GM21619 (cell line): ENCODE results near the gene NPAS2.

Source experiments
- ATAC-seq: cut with Tn5 transposase; IDR thresholded peaks from one replicate; pipeline ENCODE4 v1.9.1; 2021; ENCODE audit not compliant: unreplicated experiment

NPAS2 gene

DNA sequence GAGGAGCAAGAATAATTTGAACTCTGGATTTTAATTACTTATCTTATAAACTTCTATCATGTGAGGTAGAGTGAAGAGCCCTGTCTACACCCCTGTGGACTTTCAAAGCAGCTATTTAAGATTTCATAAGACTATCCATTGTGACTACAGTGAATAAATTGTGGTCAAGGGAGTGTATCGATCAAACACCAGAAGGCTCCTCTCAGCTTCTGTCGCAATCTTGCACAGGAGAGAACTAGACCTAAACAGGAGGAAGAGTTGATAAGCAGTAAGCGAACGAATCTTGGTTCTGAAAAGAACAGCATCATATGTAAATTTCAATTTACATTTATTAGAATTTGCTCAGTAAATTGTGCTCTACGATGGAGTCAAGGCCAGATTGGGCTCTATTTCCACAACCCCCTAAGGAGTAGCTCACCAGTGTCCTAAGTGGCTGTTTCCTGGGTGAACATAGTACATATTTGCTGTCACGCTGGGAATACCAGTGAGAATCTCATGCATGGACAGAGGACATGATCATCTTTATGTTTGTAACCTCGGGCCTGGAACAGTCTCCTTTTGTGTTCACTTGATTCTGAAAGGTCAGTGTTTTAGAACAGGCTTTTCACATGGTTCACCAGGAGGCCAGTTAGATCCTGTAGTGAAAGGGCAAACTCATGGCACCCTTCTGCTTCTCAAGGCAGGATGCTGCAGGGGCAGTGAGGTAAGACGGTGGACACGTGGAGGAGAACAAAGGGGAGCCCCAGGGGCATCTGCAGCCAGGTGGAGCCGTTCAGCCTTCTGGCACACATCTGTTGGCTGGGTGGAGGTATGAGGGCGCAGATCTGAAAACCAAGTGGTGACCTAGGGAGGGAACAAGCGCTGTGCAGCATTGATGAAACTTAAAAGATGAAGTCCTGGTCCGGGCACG lies 33.3 kb downstream of the NPAS2 start:
- no peak for ATAC-seq

DNA sequence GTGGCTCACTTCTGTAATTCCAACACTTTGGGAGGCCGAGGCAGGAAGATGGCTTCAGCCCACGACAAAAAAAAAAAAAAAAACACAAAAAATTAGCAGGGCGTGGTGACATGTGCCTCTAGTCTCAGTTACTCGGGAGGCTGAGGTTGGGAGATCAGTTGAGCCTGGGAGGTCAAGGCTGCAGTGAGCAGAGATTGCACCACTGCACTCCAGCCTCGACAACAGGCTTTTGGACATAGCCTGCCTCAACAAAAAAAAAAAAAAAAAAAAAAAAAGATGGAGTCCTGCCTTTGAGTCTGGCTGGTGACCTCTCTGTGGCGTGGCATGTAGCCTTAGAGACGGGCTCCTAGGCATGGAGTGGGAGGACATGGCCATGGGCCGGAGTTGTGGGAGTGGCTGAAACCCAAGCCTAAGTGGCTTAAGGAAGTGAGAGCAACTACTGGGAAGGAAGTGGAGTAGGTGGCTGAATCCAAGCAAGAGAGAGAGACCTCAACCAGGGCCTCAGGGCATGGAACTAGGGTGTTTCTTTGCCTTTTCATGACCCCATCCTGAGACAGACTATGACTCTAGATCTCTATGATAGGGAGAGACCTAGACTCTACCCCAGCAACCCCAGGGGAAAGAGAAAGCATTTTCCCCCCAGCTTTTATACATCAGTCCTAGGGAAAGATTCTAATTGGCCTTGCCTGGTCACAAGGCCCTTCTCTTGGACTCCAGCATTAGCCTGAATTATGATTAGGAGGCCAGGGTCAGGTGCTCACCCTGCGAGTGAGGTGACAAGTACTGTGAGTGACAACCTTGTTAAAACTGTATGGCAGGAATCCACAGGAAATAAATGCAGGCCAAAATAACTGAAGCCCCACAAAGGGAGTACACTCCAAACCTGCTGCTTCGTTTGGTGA lies 34.2 kb downstream of the NPAS2 start:
- no peak for ATAC-seq

DNA sequence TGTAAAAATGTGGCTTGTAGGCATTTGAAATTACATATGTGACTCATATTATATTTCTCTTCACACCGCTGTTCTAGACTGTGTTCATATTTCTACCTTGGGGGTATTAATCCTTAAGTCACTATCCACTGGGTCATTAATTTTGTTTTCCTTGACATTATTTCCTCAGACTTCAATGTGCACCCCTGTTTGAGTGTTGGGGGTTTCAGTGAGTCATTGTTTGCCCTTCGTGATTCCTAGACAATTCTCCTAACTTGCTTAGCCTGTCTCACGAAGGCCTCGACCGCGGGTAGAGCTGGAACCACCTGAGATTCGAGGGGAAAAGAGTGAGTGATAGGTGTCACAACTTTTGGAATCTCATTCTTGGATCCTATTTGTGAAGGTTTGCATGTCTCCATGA lies 35.1 kb downstream of the NPAS2 start:
- ATAC-seq = no peak

DNA sequence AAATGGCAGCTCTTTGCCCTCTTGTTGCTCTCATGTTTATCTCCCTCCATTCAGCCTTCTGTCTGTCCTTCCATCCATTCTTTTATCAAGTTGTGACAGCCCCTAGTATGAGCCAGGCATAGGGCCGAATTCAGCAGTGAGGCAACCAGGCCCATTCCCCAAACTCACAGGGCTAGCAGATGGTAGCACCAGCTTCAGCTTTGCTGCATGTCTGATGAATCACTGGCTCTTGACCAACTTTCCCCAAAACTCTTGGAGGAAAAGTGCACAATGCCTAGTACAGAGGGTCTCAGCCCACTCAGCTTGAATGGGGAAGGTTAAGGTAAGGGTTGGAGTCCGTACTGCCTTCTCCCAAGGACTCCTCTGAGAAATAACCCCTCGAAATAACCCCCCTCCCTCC lies 35.7 kb downstream of the NPAS2 start:
- ATAC-seq = no peak

DNA sequence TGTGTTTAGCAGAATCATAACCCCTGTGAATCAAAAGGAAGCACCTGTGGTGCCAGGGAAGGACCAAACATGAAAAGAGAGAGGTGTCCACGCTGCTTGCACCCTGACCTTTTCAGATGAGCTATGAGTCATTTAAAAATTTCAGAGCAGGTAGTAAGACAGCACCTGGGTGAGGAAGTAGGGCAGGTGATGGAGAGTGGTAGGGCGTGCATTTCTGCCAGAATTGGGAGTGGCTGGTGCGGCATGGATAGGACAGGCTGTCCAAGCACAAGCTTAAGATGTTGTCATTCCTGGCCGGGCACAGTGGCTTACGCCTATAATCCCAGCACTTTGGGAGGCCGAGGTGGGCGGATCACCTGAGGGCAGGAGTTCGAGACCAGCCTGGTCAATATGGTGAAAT lies 36.8 kb downstream of the NPAS2 start:
- no peak for ATAC-seq

DNA sequence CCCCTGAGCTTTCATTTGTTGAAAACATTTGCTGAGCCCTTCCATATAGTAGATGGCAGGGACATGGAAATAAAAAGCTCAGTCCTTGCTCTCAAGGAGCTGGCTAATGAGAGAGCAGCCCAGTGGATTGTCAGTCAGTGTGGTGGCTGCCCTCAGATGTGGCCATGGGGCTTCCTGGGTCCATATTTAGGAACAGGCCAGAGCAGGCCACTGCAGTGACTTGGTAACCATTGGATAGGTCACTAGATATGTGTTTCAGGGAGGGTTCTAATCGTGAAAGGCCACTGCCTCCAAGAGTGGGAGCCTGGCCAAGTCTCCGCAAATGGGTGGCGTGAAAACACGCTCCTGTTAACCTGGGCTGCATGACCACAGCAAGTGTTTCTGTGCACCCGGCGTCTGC lies 37.4 kb downstream of the NPAS2 start:
- ATAC-seq = no peak

DNA sequence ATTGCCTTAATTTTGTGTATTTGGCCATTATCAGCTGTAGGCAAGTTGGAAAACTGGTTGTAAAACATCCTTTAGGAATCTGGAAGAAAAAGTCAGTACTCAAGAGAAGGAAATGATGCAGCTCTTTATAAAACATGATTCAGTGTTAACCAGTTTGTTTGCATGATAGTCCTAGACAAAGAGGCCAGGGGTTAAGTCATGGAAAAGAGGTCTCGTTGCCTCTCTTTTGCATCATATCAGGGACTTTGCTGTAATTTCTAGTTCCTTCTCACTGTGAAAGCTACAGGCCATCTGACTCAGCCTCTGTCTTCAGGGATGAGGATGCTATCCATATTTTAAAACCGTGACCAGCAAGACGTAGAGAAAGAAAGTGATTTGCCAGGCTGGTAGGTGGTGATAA lies 38.0 kb downstream of the NPAS2 start:
- ATAC-seq = no peak

DNA sequence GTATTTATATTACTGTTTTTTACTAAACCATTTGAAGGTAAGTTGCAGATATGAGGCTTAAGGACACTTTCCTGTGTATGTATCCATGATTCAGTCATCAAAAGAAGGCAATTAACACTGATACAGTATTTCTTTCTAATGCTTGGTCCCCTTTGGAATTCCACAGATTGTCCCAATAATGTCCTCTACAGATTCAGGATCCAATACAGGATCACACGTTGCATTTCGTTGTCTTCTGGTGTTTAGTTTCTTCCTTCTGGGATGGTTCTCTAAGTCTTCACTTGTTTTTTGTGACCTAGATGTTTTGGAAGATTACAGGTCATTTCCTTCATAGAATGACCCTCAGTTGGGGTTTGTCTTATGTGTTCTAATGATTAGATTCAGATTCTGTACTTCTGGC lies 40.0 kb downstream of the NPAS2 start:
- ATAC-seq = no peak

DNA sequence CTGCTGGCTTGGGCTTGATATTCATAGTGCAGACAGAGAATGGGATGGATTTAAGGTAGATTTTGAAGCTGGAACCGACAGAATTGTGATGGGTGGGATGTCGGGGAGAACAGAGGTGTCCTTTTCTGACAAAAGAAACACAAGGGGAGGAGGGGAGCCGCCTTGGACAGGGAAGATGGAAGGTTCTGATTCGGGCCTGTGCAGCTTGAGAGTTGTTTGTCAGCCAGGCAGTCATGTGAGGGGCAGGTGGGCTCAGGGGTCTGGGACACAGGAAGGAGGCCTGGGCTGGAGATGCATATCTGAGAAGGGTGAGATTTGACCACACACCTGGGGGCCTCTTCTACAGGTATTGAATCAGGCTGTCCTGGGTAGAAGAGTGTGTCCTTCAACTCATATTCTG lies 41.4 kb downstream of the NPAS2 start:
- no peak for ATAC-seq

DNA sequence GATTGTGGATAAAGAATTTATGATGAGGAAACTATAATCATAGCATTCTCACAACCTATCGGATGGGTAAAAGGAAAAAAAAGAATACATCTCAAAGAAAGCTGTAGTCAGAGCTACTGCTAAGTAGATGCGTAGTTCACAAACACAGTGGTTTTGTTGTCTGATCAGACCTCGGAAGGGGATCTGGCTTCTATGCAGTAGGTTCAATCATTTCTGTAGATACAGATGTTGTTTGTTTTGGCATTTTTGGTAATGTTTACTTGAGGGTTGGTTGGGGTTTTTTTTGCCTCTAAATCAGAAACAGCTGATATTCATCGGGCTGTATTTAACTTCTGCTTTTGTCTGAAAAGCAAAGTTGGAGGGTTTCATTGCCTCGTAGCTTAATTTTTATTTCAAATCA lies 42.1 kb downstream of the NPAS2 start:
- no peak for ATAC-seq

DNA sequence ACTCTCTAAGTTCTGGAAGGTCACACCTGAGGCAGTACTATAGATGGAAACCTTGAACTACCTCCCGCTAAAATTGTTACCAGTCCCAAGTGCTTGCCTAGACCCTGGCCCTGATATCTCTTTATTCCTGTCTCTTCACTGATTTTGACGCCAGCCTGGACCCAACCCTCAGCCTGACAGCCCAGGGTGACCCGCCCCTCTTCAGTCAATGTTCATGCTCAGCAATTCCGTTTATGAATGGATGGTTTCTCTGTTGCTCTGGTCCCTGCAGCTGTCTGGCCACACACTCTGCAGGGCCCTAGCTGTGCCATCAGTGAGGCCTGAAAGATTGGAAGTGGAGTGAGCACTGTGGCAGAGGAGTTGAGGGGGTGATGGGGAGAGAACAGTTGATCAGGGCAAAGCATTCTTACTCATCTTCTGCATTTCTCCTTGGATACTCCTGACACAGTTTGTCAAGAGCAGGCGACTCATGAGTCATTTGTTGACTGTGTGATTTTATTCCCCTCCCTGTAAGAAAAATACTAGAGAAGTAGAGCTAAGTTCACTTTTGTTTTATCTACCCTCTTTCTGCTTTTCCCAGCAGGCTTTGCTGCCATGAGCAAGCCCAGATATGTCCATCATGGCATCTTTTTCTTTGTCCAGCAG lies 46.0 kb downstream of the NPAS2 start:
- ATAC-seq = no peak

DNA sequence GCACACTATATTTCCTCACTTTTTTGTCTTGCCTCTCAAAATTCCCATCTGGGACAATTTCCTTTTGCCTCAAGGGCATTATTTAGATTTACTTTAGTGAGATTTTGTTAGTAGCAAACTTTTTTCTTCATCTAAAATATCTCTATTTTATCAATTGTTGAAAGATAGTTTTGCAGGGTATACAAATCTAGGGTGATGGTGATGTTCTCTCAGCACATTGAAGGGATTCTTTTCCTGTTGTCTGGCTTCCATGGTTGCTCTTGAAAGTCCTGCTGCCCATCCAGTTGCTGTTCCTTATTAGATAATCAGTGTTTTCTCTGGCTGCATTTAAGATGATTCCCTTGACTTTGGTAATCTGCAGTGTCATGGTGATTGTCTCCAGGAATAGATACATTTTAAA lies 48.1 kb downstream of the NPAS2 start:
- ATAC-seq = no peak

DNA sequence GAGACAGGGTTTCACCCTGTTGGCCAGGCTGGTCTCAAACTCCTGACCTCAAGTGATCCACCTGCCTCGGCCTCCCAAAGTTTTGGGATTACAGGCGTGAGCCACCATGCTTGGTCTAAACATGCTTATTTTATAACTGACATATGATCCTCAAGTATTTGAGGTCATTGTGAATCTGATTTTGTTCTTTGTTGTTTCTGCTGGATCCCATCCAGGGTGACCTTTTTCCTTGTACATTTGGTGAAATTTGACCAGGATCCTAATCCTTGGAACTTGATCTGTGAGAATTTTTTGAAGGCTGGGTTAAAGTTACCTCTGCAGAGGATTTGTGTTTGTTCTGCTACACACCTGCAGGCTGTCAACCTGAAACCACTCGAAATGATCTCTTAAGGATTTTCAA lies 49.2 kb downstream of the NPAS2 start:
- no peak for ATAC-seq

DNA sequence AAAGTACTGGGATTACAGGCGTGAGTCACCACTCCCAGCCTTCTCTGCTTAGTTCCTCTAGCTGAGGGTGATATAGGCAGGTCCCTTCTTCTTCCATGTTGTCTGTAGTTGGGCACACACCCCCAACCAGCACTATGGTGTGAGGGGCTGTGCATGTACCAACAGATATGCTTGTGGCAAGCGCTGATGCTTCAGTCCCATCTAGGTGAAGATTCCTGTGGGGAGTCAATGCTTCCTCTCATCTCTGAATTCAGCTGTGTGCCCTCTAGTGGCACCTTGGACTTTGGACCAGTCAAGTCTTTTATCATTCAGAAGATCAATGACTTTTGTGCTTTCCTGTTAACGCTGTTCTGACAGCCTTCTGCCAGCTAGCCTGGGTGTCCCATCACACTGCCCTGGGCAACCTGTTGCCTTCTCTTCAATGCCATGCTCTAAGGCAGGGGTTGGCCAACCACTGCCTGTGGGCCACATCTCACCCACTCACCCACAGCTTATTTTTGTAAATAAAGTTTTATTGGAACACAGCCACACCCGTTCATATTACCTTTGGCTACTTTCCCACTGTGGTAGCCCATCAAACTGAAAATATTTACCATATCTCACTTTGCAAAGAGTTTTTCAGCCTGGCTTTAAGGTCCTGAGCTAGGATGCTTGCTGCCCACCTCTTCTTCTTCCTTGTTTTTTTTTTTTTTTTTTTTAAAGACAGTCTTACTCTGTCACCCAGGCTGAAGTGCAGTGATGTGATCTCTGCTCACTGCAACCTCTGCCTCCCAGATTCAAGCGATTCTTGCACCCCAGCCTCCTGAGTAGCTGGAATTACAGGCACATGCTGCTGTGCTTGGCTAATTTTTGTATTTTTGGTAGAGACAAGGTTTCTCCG lies 51.0 kb downstream of the NPAS2 start:
- ATAC-seq = no peak

DNA sequence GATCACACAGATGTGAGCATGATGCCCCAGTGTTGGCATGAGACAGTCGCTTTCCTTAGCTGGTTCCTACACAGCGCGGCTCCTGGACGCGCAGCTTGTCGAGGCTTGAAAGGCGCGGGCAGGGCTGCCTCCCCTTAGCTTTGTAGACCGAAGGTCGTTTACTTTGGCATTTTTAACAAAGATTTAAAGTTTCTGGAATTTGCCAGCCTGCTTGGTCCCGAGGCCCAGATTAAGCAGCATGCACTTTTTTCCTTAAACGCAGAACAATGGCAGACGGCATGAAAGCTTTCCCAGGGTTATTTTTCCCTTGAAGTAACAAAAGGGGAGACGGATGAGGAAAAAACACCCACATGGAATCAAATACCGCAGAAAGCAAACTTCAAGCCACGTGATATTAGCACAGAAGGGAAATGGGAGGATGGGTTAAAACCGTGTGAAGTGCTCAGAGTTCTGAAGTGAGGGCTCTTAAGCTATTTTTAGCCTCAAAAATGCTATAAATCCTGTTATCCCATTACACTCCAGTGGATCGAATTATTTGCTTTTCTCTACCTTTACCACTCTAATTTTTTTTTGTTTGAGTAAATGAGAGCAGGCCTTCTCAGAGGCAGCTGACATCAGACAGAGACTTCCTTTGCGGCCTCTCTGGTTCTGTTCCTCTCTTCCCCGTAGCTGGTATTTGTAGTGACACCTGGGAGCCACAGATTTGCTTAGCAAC lies 55.7 kb downstream of the NPAS2 start:
- ATAC-seq = no peak

DNA sequence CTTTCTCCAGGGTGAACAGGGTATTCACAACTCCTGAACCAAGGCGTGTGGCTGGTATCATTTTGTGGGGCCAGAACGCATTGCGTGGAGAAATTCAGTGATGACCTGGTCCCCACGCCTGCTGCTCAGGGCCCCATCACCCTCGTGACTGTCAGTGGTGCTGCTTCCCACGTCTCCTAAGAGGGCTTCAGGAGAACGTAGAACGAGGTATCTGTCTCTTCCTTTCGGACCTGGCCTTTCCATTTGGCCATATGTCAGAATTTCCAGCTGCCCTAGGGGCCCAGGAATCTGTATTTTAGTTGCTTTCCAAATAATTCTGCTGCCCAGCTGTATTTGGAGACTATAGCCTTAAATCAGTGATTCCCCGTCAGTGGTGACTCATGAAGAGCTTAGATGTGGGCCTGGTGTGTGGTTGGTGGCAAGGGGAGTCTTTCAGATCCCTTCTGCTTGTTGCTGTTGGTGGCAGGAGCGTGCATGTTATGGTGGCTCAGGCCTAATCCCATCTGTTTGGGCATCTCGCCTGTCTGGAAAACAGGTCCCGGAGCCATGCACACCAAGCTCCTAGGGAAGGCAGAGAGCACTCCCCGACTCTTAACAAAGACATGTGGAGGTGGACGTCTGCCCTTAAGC lies 56.4 kb downstream of the NPAS2 start:
- no peak for ATAC-seq

DNA sequence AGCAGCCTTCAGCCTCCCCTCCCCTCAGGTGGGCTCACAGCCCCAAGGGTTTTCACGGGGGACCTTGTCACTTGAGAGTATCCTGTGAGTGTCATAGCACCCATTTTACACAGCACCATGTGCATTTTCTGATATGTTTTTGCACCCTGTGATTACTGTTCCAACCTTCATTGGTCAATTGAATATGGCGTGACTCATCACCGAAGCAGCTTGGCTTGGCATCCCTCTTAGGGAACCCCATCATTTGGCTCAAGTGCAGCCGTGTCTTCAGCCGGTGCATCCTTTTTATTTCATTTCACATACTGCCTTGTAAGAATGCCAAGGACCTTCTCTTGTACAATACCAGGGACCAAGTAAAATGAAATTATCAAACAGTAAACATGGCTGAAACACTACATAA lies 57.6 kb downstream of the NPAS2 start:
- no peak for ATAC-seq

DNA sequence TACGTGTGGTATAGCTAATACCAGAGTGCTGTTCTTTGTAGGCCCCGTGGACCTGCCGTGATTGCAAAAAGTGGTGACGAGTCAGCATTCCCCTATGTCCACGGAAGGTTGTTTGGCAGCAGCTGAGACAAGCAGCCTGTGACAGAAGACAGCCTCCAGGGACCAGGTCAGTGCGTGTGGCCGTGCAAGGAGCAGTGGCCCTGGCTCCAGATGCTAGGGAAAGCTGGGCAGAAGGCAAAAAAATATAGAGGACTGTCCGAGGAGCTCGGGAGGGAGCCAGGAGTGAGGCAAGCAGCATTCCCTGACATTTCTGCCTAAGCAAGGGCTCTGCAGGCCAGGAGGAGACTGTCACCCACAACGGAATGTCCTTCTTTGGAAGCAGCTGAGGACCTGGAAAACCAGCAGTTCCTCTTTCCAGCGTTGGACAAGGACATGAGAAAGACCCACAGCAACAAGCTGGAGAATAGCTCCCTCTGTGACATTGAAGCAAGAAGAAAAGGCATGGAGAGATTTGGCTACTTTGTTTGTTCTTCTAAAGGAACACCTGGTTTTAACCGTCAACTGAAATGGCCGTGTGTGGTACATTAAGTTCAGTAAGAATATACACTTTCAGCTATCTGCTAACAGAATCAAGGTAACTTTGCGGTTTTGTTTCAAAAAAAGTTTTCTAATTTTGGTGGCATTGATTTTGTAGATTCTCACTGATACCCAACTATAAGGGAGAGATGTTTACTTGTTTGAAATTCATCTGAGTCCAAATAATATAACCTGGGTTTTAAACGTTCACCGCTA lies 58.3 kb downstream of the NPAS2 start:
- ATAC-seq = no peak

DNA sequence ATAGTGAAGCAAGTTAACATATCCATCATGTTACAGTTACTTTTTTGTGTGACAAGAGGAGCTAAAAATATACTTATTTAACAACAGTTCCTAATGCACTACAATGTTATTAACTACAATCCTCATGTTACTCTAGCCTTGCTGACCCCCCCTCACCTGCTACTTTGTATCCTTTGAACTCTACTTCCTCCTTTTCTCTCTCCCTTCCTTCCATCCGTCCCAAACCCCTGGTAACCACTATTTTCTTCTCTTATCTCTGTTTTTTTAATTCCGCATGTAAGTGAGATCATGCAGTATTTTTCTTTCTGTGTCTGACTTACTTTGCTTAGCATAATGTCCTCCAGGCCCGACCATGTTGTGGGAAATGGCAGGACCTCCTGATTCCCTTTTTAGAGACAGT lies 59.4 kb downstream of the NPAS2 start:
- no peak for ATAC-seq
